NCI-H2081 treated with DMSO at 0.1 percent for 48 hours (cell line): ENCODE measurements around the gene DGKB.

Experiments
- DNase-seq: peaks from one replicate; lab custom pipeline; 2025; lab: John Stamatoyannopoulos, UW

Gene DGKB

GRCh38 chr7:14385074-14385473 is 517.5 kb downstream of the DGKB start:
- DNase-seq, result no peak

- no peak for DNase-seq
Measured at GRCh38 chr7:14381936-14382335, 520.6 kb downstream of the DGKB start.

GRCh38 chr7:14381306-14381705 is 521.2 kb downstream of the DGKB start:
- DNase-seq, result no peak

GRCh38 chr7:14380881-14381280 is 521.7 kb downstream of the DGKB start:
- DNase-seq, result no peak

GRCh38 chr7:14377646-14378266 is 524.8 kb downstream of the DGKB start:
- no peak for DNase-seq

GRCh38 chr7:14376711-14377110 is 525.8 kb downstream of the DGKB start:
- no peak for DNase-seq

- no peak for DNase-seq
Measured at GRCh38 chr7:14375998-14376397, 526.6 kb downstream of the DGKB start.

GRCh38 chr7:14374336-14374735 is 528.2 kb downstream of the DGKB start:
- DNase-seq, result no peak

GRCh38 chr7:14368285-14368684 is 534.3 kb downstream of the DGKB start:
- DNase-seq, result no peak

- no peak for DNase-seq
Measured at GRCh38 chr7:14351167-14351566, 551.4 kb downstream of the DGKB start.

- no peak for DNase-seq
Measured at GRCh38 chr7:14341200-14341775, 561.3 kb downstream of the DGKB start.

- DNase-seq, result peak; percentile 56
Measured at GRCh38 chr7:14340393-14341074, 562.0 kb downstream of the DGKB start.

GRCh38 chr7:14339861-14340260 is 562.7 kb downstream of the DGKB start:
- no peak for DNase-seq

GRCh38 chr7:14336256-14336655 is 566.3 kb downstream of the DGKB start:
- no peak for DNase-seq

GRCh38 chr7:14332155-14332554 is 570.4 kb downstream of the DGKB start:
- DNase-seq, result no peak

GRCh38 chr7:14324767-14325166 is 577.8 kb downstream of the DGKB start:
- DNase-seq, result no peak

GRCh38 chr7:14322724-14323123 is 579.8 kb downstream of the DGKB start:
- DNase-seq, result no peak

GRCh38 chr7:14321947-14322346 is 580.6 kb downstream of the DGKB start:
- peak; percentile 77 for DNase-seq

GRCh38 chr7:14309432-14309831 is 593.1 kb downstream of the DGKB start:
- DNase-seq, result no peak

GRCh38 chr7:14305233-14305866 is 597.2 kb downstream of the DGKB start:
- DNase-seq, result no peak

GRCh38 chr7:14303536-14303935 is 599.0 kb downstream of the DGKB start:
- no peak for DNase-seq

GRCh38 chr7:14294637-14295036 is 607.9 kb downstream of the DGKB start:
- DNase-seq, result no peak

GRCh38 chr7:14293434-14293833 is 609.1 kb downstream of the DGKB start:
- DNase-seq, result no peak
